ENCODE measurements around the gene CPNE8. TPM values are rescaled to one million over a fixed set of nuclear protein-coding genes. Genes with fewer than 3 reads are reported as not detected.
A peak's percentile ranks its signal among the peaks of the same experiment; 100 is the strongest.

CPNE8 gene
- 13.4 TPM for total RNA-seq
- long read RNA-seq, partial matches to known transcripts = 1 of 5 reads
- long read RNA-seq, other reads (novel, unspliced or antisense) = 1 of 5 reads

GRCh38 chr12:38905480-38906351 is at the start of gene CPNE8:
Gene CPNE8, minus strand, starts transcription at chr12:38905591. Its CDS starts 57 bp downstream, at chr12:38905534.
- ATAC-seq (peak; percentile 94), DNase-seq (peak; percentile 91)
- intact Hi-C loops (cut with micrococcal nuclease) = no loop called here

DNA sequence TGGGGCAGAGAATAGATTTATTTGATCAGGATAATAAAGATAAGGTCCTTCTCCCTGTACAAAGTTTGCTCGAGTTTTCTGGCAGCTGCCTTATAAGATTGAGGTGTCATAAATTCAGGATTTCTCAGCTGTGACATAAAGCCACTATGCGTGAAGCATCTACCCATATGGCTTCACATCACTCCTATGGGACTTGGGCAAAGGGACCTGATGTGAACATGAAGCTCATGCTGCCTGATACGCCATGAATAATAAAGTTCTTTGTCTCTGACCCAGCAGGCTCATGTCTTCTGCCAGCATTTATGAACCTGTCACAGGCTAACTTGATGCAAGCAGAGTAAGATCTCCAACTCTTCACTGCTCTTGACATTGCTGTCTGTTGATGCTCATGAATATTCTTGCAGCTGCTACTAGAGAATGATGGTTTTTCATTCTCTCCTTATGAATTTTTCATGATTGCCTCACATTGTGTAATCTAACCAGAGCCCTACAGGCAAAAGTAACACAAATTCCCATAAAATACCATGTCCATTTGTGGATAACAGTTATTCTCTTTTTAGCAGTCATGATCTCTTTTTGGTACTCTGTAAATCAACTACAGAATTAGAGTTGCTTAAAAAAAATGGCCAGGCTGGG is 49.0 kb upstream of the CPNE8 start:
- DNase-seq = no peak
- no peak for ATAC-seq
- intact Hi-C loops (cut with micrococcal nuclease) = no loop called here

GRCh38 chr12:38949363-38949762 is 44.0 kb upstream of the CPNE8 start:
- ATAC-seq (no peak), DNase-seq (no peak)
- intact Hi-C loops (cut with micrococcal nuclease) = no loop called here

- no peak for DNase-seq
- intact Hi-C loops (cut with micrococcal nuclease) = no loop called here
- ATAC-seq = no peak
Observed at GRCh38 chr12:38934686-38935085, 29.3 kb upstream of the CPNE8 start.

DNA sequence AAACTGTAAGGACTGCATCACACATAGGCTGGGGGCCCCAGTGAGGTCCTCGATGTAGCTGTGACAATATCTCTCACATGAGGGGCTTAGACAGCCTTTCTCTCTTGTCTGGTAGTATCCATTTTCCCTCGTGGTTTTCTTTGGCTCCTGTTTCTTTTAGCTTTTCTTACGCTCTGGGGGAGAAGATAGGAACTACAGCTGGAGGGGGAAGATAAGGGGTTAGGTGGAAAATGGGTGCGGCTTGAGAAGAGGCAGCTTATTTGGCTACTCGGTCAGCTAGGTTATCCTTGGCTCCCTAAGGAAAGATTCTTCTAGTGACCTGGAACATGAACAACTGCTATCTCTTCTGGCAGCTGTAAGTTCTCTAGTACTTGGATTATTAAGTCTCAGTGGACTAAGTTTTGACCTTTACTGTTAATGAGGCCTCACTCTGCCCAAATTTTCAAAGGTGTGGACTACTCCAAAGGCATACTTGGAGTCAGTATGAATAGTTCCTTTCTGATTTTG is 28.7 kb upstream of the CPNE8 start:
- no peak for DNase-seq
- ATAC-seq = no peak
- intact Hi-C loops (cut with micrococcal nuclease) = no loop called here

- intact Hi-C loops (cut with micrococcal nuclease) = no loop called here
- no peak for ATAC-seq
- no peak for DNase-seq
Observed at GRCh38 chr12:38932320-38932719, 26.9 kb upstream of the CPNE8 start.

- intact Hi-C loops (cut with micrococcal nuclease) = no loop called here
- no peak for ATAC-seq
- DNase-seq = no peak
Observed at GRCh38 chr12:38931461-38931860, 26.1 kb upstream of the CPNE8 start.

DNA sequence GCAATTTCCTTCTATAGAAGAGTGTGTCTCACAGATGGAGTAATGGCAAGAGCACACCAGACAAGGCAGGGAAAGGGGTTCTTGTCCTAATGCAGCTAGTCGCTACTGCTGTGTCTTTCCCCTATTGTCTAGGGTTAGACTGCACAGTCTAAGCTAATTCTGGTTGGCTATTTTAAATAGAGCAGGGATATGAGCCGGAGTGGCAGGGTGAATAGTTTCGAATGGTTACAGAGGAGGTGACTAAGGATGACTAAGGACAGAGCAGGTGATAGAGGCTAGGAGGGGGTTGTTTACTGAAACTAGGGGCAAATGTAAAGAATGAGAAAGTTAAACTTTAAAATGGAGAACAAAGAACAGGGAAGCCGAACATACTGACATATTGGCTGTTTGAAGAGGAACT is 25.6 kb upstream of the CPNE8 start:
- intact Hi-C loops (cut with micrococcal nuclease) = no loop called here
- ATAC-seq (no peak), DNase-seq (no peak)

DNA sequence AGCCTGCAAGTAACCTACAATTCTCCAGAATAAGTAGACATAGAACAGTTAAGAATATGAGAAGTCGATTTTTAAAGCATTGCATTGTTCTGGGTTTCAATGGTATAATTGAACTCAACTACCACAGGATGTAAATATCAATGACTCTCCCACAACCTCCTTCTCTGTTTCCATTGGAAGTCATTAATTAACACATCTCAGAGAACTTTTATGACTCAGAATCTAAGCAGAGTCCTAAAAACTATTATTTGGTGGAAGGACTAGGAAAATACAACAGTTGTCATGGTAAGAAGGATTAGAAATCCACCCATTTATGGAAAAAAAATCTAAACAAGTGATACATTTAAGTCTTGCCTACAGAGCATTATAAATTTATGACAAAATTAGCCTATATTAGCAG is 21.1 kb upstream of the CPNE8 start:
- DNase-seq = no peak
- no peak for ATAC-seq
- intact Hi-C loops (cut with micrococcal nuclease) = no loop called here

GRCh38 chr12:38921025-38921677 is 15.8 kb upstream of the CPNE8 start:
- peak; percentile 33 for DNase-seq
- peak; percentile 60 for ATAC-seq

DNA sequence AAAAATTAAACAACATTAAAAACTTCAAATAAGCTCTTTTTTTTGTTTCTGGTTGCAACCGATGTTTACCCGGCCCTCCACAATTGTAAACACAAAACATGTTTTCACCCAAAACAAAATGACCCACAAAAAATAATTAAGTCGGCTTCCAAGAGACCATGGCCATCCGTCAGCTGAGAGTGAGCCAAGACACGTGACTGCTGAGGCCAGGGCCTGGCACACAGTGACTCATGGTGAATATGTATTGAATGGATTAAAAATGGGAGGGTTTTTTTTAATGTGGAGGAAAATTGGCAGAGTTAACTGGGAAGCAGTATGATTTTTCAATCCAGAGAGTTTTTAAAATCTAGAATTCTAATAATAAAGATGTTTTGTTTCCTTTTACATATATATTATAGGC is 13.8 kb upstream of the CPNE8 start:
- intact Hi-C loops (cut with micrococcal nuclease) = no loop called here
- DNase-seq (no peak), ATAC-seq (no peak)

More at GRCh38 chr12:38921025-38921677, 15.8 kb upstream of the CPNE8 start:
- intact Hi-C loops (cut with micrococcal nuclease) = loop anchor here (1.0 kb wide), 1 partner anchor 182 kb away; no protein-coding TSS in a partner anchor

DNA sequence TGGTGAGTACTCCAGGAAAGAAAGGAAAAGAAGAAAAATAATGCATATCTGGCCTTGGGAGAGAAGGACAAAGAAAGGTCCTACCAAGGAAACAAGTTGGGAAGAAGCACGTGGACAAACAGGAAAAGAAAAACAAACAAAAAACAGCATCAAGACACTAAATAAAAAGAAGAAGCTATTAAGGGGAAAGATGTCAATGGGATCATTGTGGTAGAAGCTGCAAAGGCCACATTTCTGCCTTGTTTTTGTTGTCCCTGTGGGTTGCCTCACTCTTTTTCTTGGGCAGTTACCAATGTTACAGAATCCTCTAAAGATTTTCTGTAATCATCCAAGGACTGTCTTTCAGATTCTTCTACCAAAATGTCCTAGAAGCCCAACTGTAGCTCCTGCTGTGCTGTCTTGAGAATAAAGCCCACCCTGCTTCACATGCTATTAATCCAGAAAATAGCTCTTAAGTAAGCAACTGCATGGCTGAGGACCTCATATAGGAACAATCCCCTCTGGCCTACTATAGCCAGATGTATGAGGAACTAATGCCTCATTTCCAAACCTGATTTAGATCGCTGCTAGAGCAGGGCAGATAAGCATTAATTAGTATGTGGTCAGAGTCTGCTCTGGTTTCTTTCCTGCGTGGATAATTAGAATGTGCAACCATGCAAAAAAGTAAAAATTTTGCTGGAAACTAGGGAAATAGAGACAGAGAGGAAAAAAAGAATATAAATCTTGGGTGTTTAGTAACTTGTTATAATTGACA is 10.2 kb upstream of the CPNE8 start:
- intact Hi-C loops (cut with micrococcal nuclease) = no loop called here
- no peak for ATAC-seq
- no peak for DNase-seq

GRCh38 chr12:38912116-38912515 is 6.7 kb upstream of the CPNE8 start:
- DNase-seq (no peak), ATAC-seq (no peak)
- intact Hi-C loops (cut with micrococcal nuclease) = no loop called here

DNA sequence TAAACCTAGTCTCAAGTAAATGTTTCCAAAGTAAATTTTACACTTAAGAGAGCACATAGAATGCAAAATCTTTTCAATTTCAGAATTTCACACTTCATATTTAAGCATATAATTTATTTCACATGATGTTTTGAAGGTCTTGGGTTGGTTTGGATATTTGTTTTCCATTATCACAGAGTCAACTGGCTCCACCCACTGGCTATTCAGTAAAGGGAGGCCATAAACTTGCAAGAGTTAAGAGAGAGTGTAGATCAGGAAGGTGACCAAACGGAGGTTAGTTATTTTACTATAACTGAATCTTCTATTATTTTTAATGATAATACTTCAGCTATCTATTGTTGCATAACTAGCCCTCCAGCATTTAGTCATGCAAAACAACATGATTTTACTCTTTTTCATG is 6.2 kb upstream of the CPNE8 start:
- intact Hi-C loops (cut with micrococcal nuclease) = no loop called here
- no peak for ATAC-seq

GRCh38 chr12:38907201-38907923 is 2.0 kb upstream of the CPNE8 start:
- ATAC-seq (no peak), DNase-seq (no peak)
- intact Hi-C loops (cut with micrococcal nuclease) = no loop called here

More for the DNA sequence above, 6.2 kb upstream of the CPNE8 start:
- no peak for DNase-seq

- intact Hi-C loops (cut with micrococcal nuclease) = no loop called here
- peak; percentile 94 for DNase-seq
- peak; percentile 83 for ATAC-seq
Observed at GRCh38 chr12:38906482-38907200, 1.2 kb upstream of the CPNE8 start.

- DNase-seq = peak; percentile 89
- peak; percentile 88 for ATAC-seq
- intact Hi-C loops (cut with micrococcal nuclease) = no loop called here
Observed at GRCh38 chr12:38904537-38905479, 583 bp downstream of the CPNE8 start.
